ENCODE data around the gene ABR.

Gene ABR

DNA sequence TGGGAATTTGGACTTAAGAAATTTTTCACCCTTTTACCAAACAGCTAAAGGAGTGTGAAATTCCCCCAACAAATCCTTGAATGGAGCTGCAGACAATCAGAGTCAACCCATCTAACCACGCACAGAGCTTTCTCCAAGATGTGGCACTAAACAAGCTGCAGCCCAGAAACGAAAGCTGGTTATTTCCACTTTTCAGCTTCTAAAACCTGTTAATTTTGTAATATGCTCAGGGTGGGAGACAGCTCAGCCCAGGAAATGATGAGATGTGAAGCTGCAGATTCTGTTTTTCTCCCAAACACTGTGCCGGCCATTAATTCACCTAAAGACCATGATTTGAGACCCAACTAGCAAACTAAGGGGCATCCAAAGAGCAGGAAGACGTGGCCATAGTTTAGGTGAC lies 33.2 kb upstream of the ABR start:
- TF ChIP-seq, protein P1, sequence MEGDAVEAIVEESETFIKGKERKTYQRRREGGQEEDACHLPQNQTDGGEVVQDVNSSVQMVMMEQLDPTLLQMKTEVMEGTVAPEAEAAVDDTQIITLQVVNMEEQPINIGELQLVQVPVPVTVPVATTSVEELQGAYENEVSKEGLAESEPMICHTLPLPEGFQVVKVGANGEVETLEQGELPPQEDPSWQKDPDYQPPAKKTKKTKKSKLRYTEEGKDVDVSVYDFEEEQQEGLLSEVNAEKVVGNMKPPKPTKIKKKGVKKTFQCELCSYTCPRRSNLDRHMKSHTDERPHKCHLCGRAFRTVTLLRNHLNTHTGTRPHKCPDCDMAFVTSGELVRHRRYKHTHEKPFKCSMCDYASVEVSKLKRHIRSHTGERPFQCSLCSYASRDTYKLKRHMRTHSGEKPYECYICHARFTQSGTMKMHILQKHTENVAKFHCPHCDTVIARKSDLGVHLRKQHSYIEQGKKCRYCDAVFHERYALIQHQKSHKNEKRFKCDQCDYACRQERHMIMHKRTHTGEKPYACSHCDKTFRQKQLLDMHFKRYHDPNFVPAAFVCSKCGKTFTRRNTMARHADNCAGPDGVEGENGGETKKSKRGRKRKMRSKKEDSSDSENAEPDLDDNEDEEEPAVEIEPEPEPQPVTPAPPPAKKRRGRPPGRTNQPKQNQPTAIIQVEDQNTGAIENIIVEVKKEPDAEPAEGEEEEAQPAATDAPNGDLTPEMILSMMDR (conservative IDR thresholded peaks at IDR 0.05; ENCODE audit: low read length): no peak
- no peak overlapping the region for H3K4me3 ChIP-seq (ENCODE audit: low read length)
- no peak for DNase-seq (ENCODE audit: low read depth)

DNA sequence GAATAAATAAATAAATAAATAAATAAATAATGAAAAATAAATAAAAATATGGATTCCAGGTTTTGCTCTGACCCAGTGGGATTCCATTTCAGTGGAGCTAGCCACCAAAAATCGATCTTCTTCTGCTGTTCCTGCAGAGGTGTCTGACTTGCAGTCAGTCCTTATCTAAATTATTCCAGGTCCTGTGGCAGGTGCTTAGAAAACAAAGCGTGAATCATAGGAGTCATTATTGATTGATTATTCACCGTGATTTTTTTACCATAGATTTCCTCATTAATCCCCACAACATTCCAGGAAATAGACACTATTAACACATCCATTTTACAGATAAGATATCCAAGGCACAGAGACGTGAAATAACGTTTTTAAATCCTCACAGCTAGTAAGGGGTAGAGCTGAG lies 31.5 kb upstream of the ABR start:
- TF ChIP-seq, protein P1 (conservative IDR thresholded peaks at IDR 0.05; ENCODE audit: low read length): no peak
- no peak for DNase-seq (ENCODE audit: low read depth)
- H3K4me3 ChIP-seq (ENCODE audit: low read length): no peak overlapping the region

DNA sequence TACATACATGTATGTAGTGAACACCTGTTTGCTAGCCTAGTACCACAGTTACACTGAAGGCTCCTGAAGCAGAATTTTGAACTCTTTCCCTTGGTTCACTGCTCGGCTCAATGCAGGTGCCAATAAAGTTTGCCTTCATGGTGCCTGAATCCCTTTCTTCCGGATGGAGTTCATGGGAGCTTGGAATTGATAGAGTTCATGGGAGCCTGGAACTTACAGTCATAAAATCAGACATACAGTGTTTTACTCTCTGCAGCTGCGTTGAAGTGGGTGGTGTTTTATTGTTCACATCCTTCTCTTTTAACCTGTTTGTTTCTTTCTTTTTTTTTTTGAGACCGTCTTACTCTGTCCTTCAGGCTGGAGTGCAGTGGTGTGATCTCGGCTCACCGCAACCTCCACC lies 29.2 kb upstream of the ABR start:
- no peak for DNase-seq (ENCODE audit: low read depth)
- TF ChIP-seq, protein P1 (conservative IDR thresholded peaks at IDR 0.05; ENCODE audit: low read length): no peak
- H3K4me3 ChIP-seq (ENCODE audit: low read length): no peak overlapping the region

DNA sequence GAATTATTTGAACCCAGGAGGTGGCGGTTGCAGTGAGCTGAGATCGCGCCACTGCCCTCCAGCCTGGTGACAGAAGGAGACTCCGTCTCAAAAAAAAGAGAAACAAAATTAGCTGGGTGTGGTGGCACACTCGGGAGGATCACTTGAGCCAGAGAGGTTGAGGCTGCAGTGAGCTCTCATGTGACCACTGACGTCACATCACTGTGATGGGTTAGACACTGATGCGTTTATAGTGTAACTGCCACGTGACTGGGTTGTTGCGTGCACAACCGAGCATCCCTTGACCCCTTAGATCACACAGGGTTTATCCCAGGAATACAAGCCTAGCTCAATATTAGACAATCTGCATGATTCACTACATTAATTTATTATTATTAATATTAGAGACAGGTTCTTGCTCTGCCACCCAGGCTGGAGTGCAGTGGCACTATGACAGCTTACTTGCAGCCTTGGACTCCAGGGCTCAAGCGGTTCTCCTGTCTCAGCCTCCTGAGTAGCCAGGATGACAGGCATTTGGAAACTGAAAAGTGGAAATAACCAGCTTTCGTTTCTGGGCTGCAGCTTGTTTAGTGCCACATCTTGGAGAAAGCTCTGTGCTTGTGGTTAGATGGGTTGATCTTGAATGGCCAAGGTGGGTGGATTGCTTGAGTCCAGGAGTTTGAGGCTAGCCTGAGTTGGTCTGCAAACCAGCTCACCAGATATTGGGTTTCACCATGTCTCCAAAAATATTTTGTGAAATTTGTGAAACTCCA lies 26.4 kb upstream of the ABR start:
- TF ChIP-seq, protein P1 (conservative IDR thresholded peaks at IDR 0.05; ENCODE audit: low read length): no peak
- H3K4me3 ChIP-seq (ENCODE audit: low read length): no peak overlapping the region
- DNase-seq (ENCODE audit: low read depth): no peak

DNA sequence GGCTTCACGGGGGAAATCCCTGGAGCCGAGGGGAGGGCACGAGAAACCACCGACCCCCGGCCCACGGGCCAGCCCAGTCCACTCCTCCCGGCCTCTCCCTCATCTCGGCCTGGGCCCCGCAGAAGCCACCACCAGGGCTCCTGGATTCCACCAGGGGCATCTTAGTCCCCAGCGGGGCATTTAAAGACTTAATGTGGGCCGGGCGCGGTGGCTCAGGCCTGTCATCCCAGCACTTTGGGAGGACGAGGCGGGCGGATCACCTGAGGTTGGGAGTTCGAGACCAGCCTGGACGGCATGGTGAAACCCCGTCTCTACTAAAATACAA lies 24.1 kb upstream of the ABR start:
- peak overlapping the region; percentile 64 for H3K4me3 ChIP-seq (ENCODE audit: low read length)
- DNase-seq (ENCODE audit: low read depth): no peak
- TF ChIP-seq, protein P1 (conservative IDR thresholded peaks at IDR 0.05; ENCODE audit: low read length): no peak

DNA sequence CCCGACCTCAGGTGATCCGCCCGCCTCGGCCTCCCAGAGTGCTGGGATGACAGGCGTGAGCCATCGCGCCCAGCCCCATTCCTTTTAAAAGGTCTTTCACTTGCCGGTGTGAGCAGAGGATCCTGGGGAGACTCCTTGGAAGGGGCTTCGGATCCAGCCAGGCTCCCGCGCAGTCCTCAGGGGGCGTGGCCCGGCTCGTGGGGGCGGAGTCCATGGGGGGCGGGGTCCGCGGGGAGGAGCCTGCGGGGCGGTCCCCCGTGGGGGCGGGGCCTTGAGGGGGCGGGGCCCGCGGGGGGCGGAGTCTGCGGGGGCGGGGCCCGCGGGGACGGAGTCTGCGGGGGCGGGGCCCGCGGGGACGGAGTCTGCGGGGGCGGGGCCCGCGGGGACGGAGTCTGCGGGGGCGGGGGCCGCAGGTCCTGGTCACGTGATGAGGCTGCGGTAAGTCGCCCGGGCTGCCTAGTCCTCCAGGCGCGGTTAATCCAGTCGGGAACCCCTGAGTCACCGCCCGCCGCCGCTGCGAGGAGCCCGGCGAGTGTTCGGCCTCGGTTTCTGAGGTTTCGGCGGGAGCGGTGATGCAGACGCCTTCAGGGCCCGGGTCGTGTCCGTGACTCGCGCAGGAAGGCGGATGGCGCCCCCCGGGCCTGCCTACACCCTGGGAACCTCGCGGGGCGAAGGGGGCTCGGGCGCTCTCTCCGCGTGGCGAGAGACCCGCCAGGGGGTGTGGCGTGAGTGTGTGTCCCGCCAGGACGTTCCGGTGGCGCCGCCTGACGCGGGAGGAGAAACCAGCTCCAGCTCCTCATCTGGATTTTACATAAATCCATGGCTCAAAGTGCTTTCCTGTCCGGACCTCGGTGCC lies 23.6 kb upstream of the ABR start:
- H3K4me3 ChIP-seq (ENCODE audit: low read length): peak overlapping the region; percentile 64
- peak; percentile 50 for DNase-seq (ENCODE audit: low read depth)
- TF ChIP-seq, protein P1 (conservative IDR thresholded peaks at IDR 0.05; ENCODE audit: low read length): peak; percentile 9

DNA sequence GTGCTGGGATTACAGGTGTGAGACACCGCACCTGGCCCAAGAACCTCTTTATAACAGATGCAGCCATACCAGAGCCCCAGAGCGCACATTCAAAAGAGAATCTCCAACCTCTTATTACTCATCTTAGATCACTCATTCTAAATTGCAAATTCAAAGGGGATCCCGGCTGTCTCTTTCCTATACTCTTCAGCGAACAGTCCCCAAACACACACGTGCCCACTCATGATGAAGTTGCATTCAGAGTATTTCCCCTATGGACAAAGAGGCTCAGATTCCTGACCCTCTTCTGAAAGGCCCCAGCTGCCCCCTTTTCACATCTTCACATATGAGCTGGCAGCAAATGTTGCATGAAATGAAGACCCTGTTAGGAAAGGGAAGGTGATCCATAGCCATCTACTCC lies 22.5 kb upstream of the ABR start:
- DNase-seq (ENCODE audit: low read depth): no peak
- H3K4me3 ChIP-seq (ENCODE audit: low read length): no peak overlapping the region
- TF ChIP-seq, protein P1 (conservative IDR thresholded peaks at IDR 0.05; ENCODE audit: low read length): no peak

All from AG10803 (cell line).